Measurements from ENCODE around the gene STRN4.

DNA sequence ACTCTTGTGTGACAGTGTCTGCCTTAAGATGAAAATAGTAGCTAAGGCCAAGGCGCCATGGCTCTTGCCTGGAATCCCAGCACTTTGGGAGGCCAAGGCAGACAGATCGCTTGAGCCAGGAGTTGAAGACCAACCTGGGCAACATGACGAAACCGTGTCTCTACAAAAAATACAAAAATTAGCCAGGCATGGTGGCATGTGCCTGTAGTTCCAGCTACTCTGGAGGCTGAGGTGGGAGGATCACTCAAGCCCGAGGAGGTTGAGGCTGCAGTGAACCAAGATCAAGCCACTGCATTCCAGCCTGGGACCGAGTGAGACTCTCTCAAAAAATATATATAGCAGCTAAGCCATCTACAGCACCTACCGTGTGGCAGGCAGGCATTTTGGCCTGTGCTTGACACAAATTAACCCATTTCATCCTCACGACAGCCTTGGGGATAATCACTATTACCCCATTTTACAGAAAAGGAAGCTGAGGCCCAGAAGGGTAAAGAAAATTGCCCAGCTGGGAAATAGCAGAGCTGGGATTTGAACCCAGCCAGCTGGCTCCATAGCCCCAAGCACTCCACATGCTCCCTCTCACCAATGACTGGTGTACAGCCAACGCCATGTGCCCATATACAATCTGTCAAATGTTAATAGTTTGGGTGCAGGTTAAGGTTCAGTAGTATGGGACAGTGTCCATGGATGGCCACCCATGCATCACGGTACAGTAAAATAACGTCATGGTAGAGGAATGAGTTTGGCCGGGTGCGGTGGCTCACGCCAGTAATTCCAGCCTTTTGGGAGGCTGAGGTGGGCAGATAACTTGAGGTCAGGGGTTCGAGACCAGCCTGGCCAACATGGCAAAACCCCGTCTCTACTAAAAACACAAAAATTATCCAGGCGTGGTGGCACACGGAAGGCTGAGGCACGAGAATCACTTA is 39.1 kb upstream of the STRN4 start:
- TF ChIP-seq, protein P1, sequence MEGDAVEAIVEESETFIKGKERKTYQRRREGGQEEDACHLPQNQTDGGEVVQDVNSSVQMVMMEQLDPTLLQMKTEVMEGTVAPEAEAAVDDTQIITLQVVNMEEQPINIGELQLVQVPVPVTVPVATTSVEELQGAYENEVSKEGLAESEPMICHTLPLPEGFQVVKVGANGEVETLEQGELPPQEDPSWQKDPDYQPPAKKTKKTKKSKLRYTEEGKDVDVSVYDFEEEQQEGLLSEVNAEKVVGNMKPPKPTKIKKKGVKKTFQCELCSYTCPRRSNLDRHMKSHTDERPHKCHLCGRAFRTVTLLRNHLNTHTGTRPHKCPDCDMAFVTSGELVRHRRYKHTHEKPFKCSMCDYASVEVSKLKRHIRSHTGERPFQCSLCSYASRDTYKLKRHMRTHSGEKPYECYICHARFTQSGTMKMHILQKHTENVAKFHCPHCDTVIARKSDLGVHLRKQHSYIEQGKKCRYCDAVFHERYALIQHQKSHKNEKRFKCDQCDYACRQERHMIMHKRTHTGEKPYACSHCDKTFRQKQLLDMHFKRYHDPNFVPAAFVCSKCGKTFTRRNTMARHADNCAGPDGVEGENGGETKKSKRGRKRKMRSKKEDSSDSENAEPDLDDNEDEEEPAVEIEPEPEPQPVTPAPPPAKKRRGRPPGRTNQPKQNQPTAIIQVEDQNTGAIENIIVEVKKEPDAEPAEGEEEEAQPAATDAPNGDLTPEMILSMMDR (conservative IDR thresholded peaks at IDR 0.05) = no peak
- TF ChIP-seq ZFX (IDR thresholded peaks at IDR 0.05) = no peak

Measured in C4-2B (cell line).